Choroid plexus epithelial cell (primary cell): Measurements from ENCODE around the gene YWHAE.

Experiments used
- DNase-seq: peaks from one replicate; pipeline ENCODE4 v3.0.0-alpha.2; 2010; ENCODE audit warnings: low read depth
- H3K4me3 ChIP-seq: 2 replicates; pipeline ENCODE4 v1.5.1; 2011; ENCODE audit warnings: low read depth, mild to moderate bottlenecking, control low read depth, low read length, moderate library complexity
- TF ChIP-seq, protein P1 (sequence below): conservative IDR thresholded peaks from 2 replicates; pipeline ENCODE4 v1.5.1; 2011; ENCODE audit warnings: low read depth, mild to moderate bottlenecking, control low read depth, inconsistent platforms, low read length, moderate library complexity

YWHAE gene

DNA sequence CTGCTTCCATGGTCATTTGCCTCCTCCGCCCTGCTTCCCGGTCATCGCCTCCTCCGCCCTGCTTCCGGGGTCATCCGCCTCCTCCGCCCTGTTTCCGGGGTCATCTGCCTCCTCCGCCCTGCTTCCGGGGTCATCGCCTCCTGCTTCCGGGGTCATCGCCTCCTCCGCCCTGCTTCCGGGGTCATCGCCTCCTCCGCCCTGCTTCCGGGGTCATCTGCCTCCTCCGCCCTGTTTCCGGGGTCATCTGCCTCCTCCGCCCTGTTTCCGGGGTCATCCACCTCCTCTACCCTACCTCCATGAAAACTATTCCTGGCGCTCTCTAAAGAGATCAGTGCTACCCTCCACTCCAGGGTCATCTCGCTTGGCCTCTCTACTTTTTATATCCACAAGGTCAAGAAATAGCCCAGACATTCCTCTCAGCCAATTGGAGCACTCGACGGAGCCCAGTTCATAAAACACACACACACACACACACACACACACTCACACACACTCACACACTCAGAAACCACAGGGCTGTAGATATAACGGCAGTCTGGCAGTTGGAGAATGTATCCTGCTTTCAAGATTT is 75.7 kb downstream of the YWHAE start:
- TF ChIP-seq, protein P1, sequence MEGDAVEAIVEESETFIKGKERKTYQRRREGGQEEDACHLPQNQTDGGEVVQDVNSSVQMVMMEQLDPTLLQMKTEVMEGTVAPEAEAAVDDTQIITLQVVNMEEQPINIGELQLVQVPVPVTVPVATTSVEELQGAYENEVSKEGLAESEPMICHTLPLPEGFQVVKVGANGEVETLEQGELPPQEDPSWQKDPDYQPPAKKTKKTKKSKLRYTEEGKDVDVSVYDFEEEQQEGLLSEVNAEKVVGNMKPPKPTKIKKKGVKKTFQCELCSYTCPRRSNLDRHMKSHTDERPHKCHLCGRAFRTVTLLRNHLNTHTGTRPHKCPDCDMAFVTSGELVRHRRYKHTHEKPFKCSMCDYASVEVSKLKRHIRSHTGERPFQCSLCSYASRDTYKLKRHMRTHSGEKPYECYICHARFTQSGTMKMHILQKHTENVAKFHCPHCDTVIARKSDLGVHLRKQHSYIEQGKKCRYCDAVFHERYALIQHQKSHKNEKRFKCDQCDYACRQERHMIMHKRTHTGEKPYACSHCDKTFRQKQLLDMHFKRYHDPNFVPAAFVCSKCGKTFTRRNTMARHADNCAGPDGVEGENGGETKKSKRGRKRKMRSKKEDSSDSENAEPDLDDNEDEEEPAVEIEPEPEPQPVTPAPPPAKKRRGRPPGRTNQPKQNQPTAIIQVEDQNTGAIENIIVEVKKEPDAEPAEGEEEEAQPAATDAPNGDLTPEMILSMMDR, result no peak
- H3K4me3 ChIP-seq, result no peak overlapping the region
- no peak for DNase-seq

DNA sequence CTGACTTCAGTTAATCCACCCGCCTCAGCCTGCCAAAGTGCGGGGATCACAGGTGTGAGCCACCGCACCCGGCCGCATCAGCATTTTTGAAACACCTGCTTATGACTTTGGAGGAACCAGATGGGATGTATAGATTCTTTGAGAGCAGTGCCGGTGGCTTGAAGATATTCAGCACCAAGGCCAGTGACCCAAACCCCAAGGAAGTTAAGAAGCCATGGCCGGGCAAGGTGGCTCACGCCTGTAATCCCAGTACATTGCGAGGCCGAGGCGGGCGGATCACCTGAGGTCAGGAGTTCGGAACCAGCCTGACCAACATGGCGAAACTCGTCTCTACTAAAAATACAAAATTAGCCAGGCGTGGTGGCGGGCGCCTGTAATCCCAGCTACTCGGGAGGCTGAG is 76.7 kb downstream of the YWHAE start:
- H3K4me3 ChIP-seq, result no peak overlapping the region
- TF ChIP-seq, protein P1, result no peak
- DNase-seq, result peak; percentile 26

DNA sequence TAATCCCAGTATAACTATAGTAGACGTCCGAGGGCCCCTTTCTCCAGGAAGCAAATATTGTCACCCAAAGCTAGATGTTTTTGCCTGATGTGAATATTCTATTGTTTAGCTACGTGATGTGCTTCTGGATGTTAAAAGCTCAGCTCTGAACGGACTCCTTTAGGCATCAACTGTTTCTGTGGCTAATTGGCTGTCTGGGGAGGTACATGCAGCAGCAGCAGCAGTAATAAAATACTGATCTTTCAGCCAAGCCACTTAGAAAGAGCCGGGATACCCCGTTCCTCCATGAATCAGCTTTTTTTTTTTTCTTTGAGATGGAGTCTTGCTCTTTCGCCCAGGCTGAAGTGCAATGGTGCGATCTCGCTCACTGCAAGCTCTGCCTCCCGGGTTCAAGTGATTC is 77.5 kb downstream of the YWHAE start:
- no peak for DNase-seq
- TF ChIP-seq, protein P1, result no peak
- no peak overlapping the region for H3K4me3 ChIP-seq

DNA sequence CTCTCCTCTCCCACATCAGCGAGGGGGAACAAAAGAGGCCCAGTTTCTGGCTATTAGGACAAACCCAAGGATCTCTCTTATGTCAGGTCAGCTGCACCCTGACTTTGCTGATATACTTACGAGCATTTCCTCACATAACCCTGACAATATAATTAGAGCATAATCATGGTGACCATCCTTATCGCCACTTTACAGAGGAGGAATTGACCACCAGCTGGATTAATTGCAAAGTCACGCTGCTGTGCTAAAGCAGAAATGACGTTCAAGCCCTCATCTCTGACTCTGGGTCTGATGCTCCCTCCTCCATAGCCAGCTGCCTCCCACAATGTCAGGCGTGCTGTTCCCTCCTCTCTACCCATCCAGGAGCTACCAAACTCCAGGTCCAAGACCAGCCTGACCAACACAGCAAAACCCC is 78.0 kb downstream of the YWHAE start:
- H3K4me3 ChIP-seq, result no peak overlapping the region
- TF ChIP-seq, protein P1, result no peak
- no peak for DNase-seq

DNA sequence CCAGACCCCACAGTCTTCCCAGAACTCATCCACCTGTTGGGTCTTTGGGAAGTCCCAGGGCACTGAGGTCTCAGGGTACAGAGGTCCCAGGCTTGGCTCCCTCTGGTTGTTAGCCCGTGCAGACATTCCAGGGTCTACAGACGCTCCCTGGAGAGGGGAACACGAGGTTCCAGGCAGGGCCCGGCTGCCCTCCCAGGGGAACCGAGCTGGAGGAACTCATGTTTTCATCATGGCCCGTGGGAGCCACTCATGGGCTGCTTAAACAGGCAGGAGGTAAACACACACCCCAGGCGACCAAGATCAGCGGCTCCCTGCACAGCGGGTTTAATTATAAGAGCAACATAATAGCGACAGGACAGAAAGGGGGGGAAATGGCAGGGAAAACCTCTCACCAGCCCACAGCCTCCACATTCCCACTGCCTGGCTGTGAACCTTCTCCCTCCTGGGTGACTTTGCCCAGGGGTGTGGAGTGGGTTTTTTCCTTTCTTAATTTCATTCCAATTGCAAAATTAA is 84.1 kb downstream of the YWHAE start:
- TF ChIP-seq, protein P1, result no peak
- peak; percentile 41 for DNase-seq
- no peak overlapping the region for H3K4me3 ChIP-seq

DNA sequence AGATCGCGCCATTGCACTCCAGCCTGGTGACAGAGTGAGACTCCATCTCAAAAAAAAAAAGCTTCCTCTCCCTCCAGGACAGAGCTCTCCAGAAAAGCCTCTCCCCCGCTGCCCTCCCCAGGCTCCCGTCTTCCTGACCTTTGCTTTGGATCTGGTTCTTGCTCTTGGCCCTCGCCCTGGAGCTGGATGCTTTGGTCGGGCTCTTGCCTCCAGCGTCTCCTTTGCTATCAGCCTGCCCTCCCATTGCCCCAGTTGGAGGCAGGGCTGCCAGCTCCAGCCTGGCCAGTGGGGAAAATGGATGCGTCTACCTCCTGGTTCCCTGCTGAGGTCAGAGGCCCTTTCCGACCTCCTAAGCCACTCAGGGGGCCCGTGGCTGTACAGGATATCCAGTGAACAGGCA is 84.6 kb downstream of the YWHAE start:
- TF ChIP-seq, protein P1, result no peak
- H3K4me3 ChIP-seq, result no peak overlapping the region
- no peak for DNase-seq
